ENCODE data around the gene KHDC4. TPM values are rescaled to one million over a fixed set of nuclear protein-coding genes. Genes with fewer than 3 reads are reported as not detected.

The KHDC4 gene
- total RNA-seq, 1 donor from 2014 or later, result 30.7 TPM

DNA sequence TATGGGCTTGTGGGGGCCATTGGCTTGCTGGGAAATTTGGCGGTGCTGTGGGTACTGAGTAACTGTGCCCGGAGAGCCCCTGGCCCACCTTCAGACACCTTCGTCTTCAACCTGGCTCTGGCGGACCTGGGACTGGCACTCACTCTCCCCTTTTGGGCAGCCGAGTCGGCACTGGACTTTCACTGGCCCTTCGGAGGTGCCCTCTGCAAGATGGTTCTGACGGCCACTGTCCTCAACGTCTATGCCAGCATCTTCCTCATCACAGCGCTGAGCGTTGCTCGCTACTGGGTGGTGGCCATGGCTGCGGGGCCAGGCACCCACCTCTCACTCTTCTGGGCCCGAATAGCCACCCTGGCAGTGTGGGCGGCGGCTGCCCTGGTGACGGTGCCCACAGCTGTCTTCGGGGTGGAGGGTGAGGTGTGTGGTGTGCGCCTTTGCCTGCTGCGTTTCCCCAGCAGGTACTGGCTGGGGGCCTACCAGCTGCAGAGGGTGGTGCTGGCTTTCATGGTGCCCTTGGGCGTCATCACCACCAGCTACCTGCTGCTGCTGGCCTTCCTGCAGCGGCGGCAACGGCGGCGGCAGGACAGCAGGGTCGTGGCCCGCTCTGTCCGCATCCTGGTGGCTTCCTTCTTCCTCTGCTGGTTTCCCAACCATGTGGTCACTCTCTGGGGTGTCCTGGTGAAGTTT, 7.8 kb upstream of the KHDC4 start:
- DNase-seq (ENCODE audit: low spot score), result no peak

- DNase-seq (ENCODE audit: low spot score), result no peak
Measured at GRCh38 chr1:155940993-155941844, 7.0 kb upstream of the KHDC4 start, which contains the start of gene RXFP4. Gene RXFP4, plus strand, starts transcription at chr1:155941638. Its CDS starts 72 bp downstream, at chr1:155941710.

- no peak for DNase-seq (ENCODE audit: low spot score)
Measured at GRCh38 chr1:155940482-155940992, 6.3 kb upstream of the KHDC4 start.

- no peak for DNase-seq (ENCODE audit: low spot score)
Measured at GRCh38 chr1:155938220-155938627, 4.0 kb upstream of the KHDC4 start.

DNA sequence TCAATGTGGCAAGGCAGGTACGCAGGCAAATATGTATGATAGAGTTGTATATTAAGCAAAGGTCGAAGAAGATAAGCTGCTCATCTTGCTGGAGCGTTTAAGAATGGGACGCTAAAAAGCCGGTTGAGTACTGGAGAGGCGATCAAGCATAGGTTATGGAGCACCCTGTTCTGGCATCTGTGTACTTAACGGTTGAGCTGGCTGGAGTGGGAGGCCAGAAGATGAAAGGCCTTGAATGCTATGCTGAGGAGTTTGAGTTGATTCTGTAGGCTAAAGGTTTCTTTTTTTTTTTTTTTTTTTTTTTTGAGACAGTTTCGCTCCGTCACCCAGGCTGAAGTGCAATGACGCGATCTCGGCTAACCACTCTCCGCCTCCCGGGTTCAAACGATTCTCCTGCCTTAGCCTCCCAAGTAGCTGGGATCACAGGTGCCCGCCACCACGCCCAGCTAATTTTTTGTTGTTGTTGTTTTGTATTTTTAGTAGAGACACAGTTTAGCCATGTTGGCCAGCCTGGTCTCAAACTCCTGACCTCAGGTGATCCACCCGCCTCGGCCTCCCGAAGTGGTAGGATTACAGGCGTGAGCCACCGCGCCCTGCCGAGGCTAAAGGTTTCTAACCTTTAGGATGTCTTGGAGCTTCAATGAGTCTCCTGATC, 850 bp upstream of the KHDC4 start:
- DNase-seq (ENCODE audit: low spot score), result peak; percentile 67

- peak; percentile 72 for DNase-seq (ENCODE audit: low spot score)
Measured at GRCh38 chr1:155933591-155934096, 569 bp downstream of the KHDC4 start.

DNA sequence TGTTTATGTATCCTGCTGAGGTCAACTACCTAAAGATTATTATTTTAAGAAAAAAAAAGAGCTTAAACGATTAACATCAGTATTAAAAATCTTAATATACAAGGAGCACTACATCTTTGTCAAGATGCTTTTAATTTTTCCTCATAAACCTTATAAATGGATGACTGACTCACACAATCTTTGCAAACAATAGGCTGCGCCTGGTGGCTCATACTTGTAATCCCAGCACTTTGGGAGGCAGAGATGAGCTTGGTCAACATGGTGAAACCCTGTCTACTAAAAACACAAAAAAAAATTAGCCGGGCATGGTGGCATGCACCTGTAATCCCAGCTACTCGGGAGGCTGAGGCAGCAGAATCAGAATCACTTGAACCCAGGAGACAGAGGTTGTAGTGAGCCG, 1.7 kb downstream of the KHDC4 start:
- DNase-seq (ENCODE audit: low spot score), result peak; percentile 11

GRCh38 chr1:155932081-155932480, 2.1 kb downstream of the KHDC4 start:
- peak; percentile 12 for DNase-seq (ENCODE audit: low spot score)

DNA sequence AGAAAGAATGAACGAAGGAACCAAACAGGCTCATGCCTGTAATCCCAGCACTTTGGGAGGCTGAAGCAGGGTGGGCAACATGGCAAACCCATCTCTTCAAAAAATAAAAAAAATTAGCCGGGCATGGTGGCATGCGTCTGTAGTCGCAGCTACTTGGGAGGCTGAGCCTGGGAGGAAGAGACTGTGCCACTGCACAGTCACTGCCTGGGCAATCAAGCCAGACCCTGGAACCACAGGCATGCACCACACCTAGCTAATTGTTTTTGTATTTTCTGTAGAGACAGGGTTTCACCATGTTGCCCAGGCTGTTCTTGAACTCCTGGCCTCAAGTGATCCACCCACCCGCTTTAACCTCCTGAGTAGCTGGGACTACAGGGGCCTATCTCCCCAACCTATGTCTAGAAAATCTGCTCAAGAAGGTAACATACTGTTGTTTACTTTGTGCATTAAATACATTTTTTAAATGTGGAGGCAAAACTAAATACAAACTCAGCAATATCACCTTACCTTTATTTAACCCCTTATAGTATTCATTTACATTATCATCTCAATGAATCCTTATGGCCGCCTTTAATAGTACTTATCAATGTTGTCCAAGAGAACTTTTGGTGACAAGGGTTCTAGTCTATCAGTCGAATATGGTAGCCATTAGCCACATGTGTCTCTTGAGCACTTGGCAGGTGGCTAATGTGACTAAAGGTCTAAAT, 2.7 kb downstream of the KHDC4 start:
- peak; percentile 53 for DNase-seq (ENCODE audit: low spot score)

DNA sequence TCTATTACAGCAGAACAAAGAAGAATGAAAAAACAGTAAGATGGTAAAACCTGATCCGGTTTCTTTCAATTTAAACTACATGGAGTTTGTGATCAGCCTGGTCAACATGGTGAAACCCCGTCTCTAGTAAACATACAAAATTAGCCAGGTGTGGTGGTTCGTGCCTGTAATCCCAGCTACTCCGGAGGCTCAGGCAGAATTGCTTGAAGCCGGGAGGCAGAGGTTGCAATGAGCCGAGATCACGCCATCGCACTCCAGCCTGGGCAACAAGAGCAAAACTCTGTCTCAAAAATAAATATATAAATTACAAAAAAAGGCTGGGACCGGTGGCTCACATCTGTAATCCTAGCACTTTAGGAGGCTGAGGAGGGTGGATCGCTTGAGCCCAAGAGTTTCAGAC, 3.5 kb downstream of the KHDC4 start:
- DNase-seq (ENCODE audit: low spot score), result peak; percentile 12

- peak; percentile 33 for DNase-seq (ENCODE audit: low spot score)
Measured at GRCh38 chr1:155929057-155929456, 5.2 kb downstream of the KHDC4 start.

DNA sequence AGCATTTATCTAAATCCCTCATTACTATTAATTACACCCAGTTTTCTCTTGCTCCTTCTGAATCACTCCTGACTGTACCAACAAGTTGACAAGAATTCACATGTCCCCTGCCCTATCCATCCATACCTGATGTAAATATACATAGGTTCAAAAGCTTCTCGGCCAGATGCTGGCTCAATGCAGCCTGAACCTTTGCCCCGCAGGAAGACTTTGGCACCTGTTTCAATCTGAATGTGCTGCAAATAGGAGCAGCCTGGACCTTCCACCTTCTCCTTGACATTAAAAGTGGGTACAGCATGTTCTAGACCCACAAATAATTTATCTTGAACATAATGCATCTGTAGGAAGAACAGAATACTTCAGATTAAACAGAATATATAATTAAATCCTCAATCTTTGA, 8.7 kb downstream of the KHDC4 start:
- no peak for DNase-seq (ENCODE audit: low spot score)

DNA sequence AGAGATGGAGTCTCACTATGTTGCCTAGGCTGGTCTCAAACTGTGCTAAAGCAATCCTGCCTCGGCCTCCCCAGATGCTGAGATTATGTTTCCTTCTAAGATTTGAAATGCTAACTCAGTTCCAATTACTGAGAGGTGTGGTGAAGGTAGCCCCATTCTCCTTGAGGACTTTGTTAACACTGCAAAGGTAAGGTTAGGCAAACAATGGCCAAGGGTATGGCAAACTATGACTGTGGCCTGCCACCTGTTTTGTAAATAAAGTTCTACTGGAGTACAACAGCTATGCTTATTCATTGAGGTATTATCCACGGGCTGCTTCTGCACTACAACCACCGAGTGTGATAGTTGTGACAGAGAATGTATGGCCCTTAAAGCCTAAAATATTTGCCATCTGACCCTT, 13.5 kb downstream of the KHDC4 start:
- DNase-seq (ENCODE audit: low spot score), result no peak

DNA sequence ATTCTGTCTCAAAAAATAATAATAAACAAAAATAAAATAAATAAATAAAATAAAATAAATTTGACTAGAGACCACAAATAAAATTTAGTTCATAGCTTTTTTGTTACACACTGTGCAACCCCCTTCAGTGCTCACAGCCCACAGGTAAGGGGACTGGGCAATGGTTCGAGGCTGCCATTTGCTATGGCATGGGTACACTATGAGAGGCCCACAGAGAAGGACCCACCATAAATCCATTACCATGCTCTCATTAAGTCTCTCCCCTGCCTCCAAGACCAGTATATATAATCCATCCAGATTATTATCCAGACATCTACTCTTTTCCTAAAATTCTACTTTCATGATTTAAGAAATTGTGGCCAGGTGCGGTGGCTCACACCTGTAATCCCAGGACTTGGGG, 14.4 kb downstream of the KHDC4 start:
- DNase-seq (ENCODE audit: low spot score), result no peak

- no peak for DNase-seq (ENCODE audit: low spot score)
Measured at GRCh38 chr1:155918660-155919059, 15.6 kb downstream of the KHDC4 start.

- DNase-seq (ENCODE audit: low spot score), result no peak
Measured at GRCh38 chr1:155913969-155914757, 20.1 kb downstream of the KHDC4 start.

DNA sequence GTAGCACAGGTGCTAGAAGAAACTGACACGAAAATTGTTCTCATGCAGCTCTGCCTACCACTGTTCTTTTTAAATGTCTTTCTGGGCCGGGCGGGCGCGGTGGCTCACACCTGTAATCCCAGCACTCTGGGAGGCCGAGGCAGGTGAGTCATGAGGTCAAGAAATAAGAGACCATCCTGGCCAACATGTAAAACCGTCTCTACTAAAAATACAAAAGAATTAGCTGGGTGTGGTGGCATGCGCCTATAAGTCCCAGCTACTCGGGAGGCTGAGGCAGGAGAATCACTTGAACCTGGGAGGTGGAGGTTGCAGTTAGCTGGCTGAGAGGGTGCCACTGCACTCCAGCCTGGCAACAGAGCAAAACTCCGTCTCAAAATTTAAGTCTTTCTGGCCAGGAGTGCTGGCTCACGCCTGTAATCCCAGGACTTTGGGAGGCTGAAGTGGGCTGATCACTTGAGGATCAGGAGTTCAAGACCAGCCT, 22.1 kb downstream of the KHDC4 start:
- no peak for DNase-seq (ENCODE audit: low spot score)

DNA sequence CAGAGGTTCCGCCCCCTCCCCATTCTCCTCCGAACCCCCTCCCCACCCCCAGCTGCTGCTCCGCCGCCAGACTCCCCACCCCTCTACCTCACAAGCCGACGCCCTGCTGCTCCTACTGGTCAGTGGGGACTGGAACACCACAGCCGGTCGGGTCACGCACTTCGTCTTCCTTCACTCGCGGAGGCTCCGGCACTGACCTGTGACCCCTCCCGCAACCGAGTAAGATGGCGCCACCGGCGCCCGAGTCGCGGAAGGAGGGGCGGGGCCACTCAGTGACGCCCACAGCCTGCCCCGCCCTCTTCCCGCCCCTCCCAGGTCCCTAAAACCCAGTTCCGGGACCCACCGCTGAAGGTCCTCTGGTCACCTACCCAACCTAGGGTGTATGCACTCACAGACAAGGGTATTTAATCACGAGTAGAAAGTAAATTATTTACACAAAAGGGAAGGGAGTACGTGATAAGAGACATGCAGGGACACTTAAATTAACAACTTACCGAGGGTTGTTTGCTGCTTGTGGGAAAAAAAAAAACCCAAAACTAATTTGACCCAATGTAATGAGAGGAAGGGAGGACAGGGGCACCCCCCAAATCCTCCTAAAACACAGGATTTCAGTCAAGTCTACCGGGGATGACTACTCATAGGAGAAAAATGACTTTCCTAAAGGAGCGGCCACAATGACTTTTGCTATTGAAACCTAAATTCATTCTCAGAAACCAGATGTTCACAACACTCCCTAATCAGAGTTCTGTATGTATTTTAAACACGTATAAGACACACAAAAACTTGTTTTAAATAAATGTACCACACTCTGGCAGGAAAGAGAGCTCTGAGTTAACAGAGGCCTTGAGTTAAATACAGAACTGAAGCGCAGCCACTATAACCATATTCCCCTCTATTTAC, 22.8 kb downstream of the KHDC4 start, which contains the start of gene RIT1:
Gene RIT1, minus strand, starts transcription at position 194 of the 900 bp plus-strand sequence. CDS start 588 bp downstream, outside the sequence.
- peak; percentile 95 for DNase-seq (ENCODE audit: low spot score)
